Chondrocyte (in vitro differentiated cells): ENCODE measurements around the gene PMEL. TPM values are rescaled to one million over a fixed set of nuclear protein-coding genes. Genes with fewer than 3 reads are reported as not detected.
"Not testable (repeated sequence)": the region's sequence is repeated elsewhere in the genome, so short reads cannot be mapped to it uniquely, and the experiment has no call there.

ENCODE experiments used
- DNase-seq: peaks from one replicate; pipeline ENCODE4 v3.0.0; 2021; ENCODE audit warnings: mixed read lengths, low spot score
- H3K27ac Mint-ChIP-seq: one replicate; pipeline ENCODE4 v1.8.0; 2021; ENCODE audit warnings: mild to moderate bottlenecking, moderate library complexity, mixed read lengths; ENCODE audit not compliant: unreplicated experiment
- H3K27me3 Mint-ChIP-seq: 2 replicates; pipeline ENCODE4 v1.8.0; 2021; ENCODE audit warnings: low read depth, mixed read lengths
- H3K36me3 Mint-ChIP-seq: 2 replicates; pipeline ENCODE4 v1.8.0; 2021; ENCODE audit warnings: low read depth, mixed read lengths
- H3K4me1 Mint-ChIP-seq: 2 replicates; pipeline ENCODE4 v1.8.0; 2021; ENCODE audit warnings: low read depth, mild to moderate bottlenecking, mixed read lengths
- H3K4me3 Mint-ChIP-seq: one replicate; pipeline ENCODE4 v1.8.0; 2021; ENCODE audit warnings: mild to moderate bottlenecking, moderate library complexity, mixed read lengths; ENCODE audit not compliant: unreplicated experiment
- H3K9me3 Mint-ChIP-seq: 2 replicates; pipeline ENCODE4 v1.8.0; 2021; ENCODE audit warnings: low read depth, mixed read lengths
- CTCF ChIP-seq: fragments of 200-600 bp; sonication (generic); IDR thresholded peaks from 2 replicates; pipeline ENCODE4 v1.5.0; 2021; ENCODE audit warnings: antibody characterized with exemption, mild to moderate bottlenecking, moderate library complexity
- total RNA-seq: library from RNA; stranded (reverse); gene quantifications from 3 replicates; pipeline ENCODE4 v1.2.1, GENCODE V29; 2021

The PMEL gene
- total RNA-seq, 1 donor from 2014 or later: 0.45 TPM

GRCh38 chr12:55991110-55991509 lies 25.3 kb upstream of the PMEL start:
- Mint-ChIP-seq H3K27ac (no peak overlapping the region), H3K9me3 (no peaks in the 10 kb centered on the region), H3K36me3 (peaks cover 31% of the 10 kb centered on the region), H3K4me1 (peaks cover 2% of the 10 kb centered on the region), H3K4me3 (no peak overlapping the region), H3K27me3 (no peaks in the 10 kb centered on the region)
- TF ChIP-seq CTCF: no peak
- DNase-seq: no peak

GRCh38 chr12:55985976-55986375 lies 20.1 kb upstream of the PMEL start:
- DNase-seq, H3K27me3 Mint-ChIP-seq, H3K27ac Mint-ChIP-seq, H3K4me3 Mint-ChIP-seq, H3K9me3 Mint-ChIP-seq, H3K4me1 Mint-ChIP-seq: not testable (repeated sequence)
- peaks cover 29% of the 10 kb centered on the region for H3K36me3 Mint-ChIP-seq

GRCh38 chr12:55985341-55985740 lies 19.5 kb upstream of the PMEL start:
- no peak for DNase-seq
- no peak for TF ChIP-seq CTCF
- H3K27ac Mint-ChIP-seq: no peak overlapping the region
- no peaks in the 10 kb centered on the region for H3K9me3 Mint-ChIP-seq
- peaks cover 28% of the 10 kb centered on the region for H3K36me3 Mint-ChIP-seq
- peaks cover 7% of the 10 kb centered on the region for H3K4me1 Mint-ChIP-seq
- no peak overlapping the region for H3K4me3 Mint-ChIP-seq
- no peaks in the 10 kb centered on the region for H3K27me3 Mint-ChIP-seq

GRCh38 chr12:55984861-55985260 lies 19.0 kb upstream of the PMEL start:
- Mint-ChIP-seq H3K4me3 (no peak overlapping the region), H3K27me3 (no peaks in the 10 kb centered on the region), H3K36me3 (peaks cover 29% of the 10 kb centered on the region), H3K9me3 (no peaks in the 10 kb centered on the region), H3K27ac (no peak overlapping the region), H3K4me1 (peaks cover 7% of the 10 kb centered on the region)
- TF ChIP-seq CTCF: no peak
- DNase-seq: no peak

- no peak for DNase-seq
- TF ChIP-seq CTCF: no peak
- Mint-ChIP-seq H3K27ac (no peak overlapping the region), H3K9me3 (no peaks in the 10 kb centered on the region), H3K4me3 (no peak overlapping the region), H3K27me3 (no peaks in the 10 kb centered on the region), H3K4me1 (peaks cover 12% of the 10 kb centered on the region), H3K36me3 (peaks cover 29% of the 10 kb centered on the region)
These were observed 17.5 kb upstream of the PMEL start for GRCh38 chr12:55983232-55983842.

GRCh38 chr12:55982319-55982936 lies 16.6 kb upstream of the PMEL start:
- no peak for TF ChIP-seq CTCF
- Mint-ChIP-seq H3K36me3 (peaks cover 30% of the 10 kb centered on the region), H3K27me3 (no peaks in the 10 kb centered on the region), H3K27ac (peak overlapping the region; percentile 29), H3K4me3 (no peak overlapping the region), H3K4me1 (peaks cover 13% of the 10 kb centered on the region), H3K9me3 (no peaks in the 10 kb centered on the region)
- DNase-seq: no peak

GRCh38 chr12:55981882-55982281 lies 16.0 kb upstream of the PMEL start:
- peaks cover 29% of the 10 kb centered on the region for H3K36me3 Mint-ChIP-seq
- H3K4me1 Mint-ChIP-seq: peaks cover 14% of the 10 kb centered on the region
- H3K4me3 Mint-ChIP-seq, H3K27me3 Mint-ChIP-seq, H3K9me3 Mint-ChIP-seq, DNase-seq, H3K27ac Mint-ChIP-seq: not testable (repeated sequence)
